ENCODE results near the gene TOMM34. TPM values are rescaled to one million over a fixed set of nuclear protein-coding genes. Genes with fewer than 3 reads are reported as not detected.

Gene TOMM34
- polyA plus RNA-seq, 1 donor (not counting 4 experiments of a cell fraction or from before 2014, with no cell fraction given): 32.9 TPM

GRCh38 chr20:44955270-44955669 is 4.9 kb downstream of the TOMM34 start:
- dilution Hi-C loops (cut with MboI; ENCODE audit: extremely low pct_ligation_motif_present, low sequenced_read_pairs): no loop called here
- TF ChIP-seq EZH2 (IDR thresholded peaks at IDR 0.05; ENCODE audit: low read length) (no peak), CTCF (optimal IDR thresholded peaks at IDR 0.05 in 1 of 3, IDR thresholded peaks at IDR 0.05 in 1 of 3, conservative IDR thresholded peaks at IDR 0.05 in 1 of 3; ENCODE audit: extremely low read depth in 1 of 3, insufficient read depth in 2 of 3, low read length in 3 of 3) (no peak)
- Histone ChIP-seq H3K27ac (ENCODE audit: control insufficient read depth, insufficient read depth, low read length) (no peak overlapping the region), H2AFZ (ENCODE audit: control insufficient read depth, low read length) (no peak overlapping the region), H3K27me3 (ENCODE audit: control insufficient read depth, extremely low read depth, insufficient read depth, low read length) (no peaks in the 10 kb centered on the region), H4K20me1 (ENCODE audit: control insufficient read depth, extremely low read depth, insufficient read depth, low read length) (peaks cover 8% of the 10 kb centered on the region), H3K4me1 (ENCODE audit: control insufficient read depth, extremely low read depth, insufficient read depth, low read length) (peaks cover 22% of the 10 kb centered on the region), H3K9me3 (ENCODE audit: control insufficient read depth, low read depth, low read length) (no peaks in the 10 kb centered on the region), H3K4me2 (ENCODE audit: control insufficient read depth, extremely low read depth, insufficient read depth, low read depth, low read length) (no peak overlapping the region), H3K36me3 (ENCODE audit: control insufficient read depth in 2 of 2, extremely low read depth in 1 of 2, insufficient read depth in 2 of 2, low read length in 2 of 2) (peaks cover 50 to 51% of the 10 kb centered on the region in 2 experiments), H3K9ac (ENCODE audit: control insufficient read depth, extremely low read depth, insufficient read depth, low read length) (no peak overlapping the region), H3K9me1 (ENCODE audit: control insufficient read depth, extremely low read depth, insufficient read depth, low read length) (peaks cover 3% of the 10 kb centered on the region), H3K4me3 (ENCODE audit: control insufficient read depth in 2 of 3, extremely low read depth in 1 of 3, insufficient read depth in 2 of 3, low read depth in 1 of 3, low read length in 3 of 3) (no peak overlapping the region), H3K79me2 (ENCODE audit: control insufficient read depth, insufficient read depth, low read length) (peaks cover 48% of the 10 kb centered on the region)
- FAIRE-seq: no peak
- DNase-seq (ENCODE audit: low read depth, low spot score): no peak

DNA sequence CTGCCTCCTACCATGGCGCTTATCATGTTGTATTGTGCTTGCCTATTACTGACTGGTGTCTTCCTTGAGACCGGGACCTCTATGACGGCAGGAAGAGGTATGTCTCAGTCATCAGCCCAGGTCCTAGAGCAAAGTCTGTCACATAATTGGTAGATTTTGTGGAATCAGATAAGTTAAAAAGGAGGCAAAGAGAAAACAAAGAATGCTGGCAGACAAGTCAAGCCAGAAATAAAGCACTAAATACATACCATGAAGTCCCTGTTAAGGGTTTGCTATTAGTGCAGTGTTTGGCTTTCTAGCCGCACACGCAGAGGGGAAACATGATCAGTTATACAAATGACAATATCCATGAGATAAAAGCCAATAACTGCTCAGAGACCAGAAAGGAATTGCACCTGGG is 6.0 kb downstream of the TOMM34 start:
- H3K9me1 ChIP-seq (ENCODE audit: control insufficient read depth, extremely low read depth, insufficient read depth, low read length): peaks cover 3% of the 10 kb centered on the region
- no peak for DNase-seq (ENCODE audit: low read depth, low spot score)
- H3K36me3 ChIP-seq (ENCODE audit: control insufficient read depth in 2 of 2, extremely low read depth in 1 of 2, insufficient read depth in 2 of 2, low read length in 2 of 2): peaks cover 53 to 57% of the 10 kb centered on the region in 2 experiments
- H3K4me2 ChIP-seq (ENCODE audit: control insufficient read depth, extremely low read depth, insufficient read depth, low read depth, low read length): no peak overlapping the region
- H3K4me3 ChIP-seq (ENCODE audit: control insufficient read depth in 2 of 3, extremely low read depth in 1 of 3, insufficient read depth in 2 of 3, low read depth in 1 of 3, low read length in 3 of 3): no peak overlapping the region
- FAIRE-seq: no peak
- H3K27me3 ChIP-seq (ENCODE audit: control insufficient read depth, extremely low read depth, insufficient read depth, low read length): no peaks in the 10 kb centered on the region
- H4K20me1 ChIP-seq (ENCODE audit: control insufficient read depth, extremely low read depth, insufficient read depth, low read length): peaks cover 8% of the 10 kb centered on the region
- H3K4me1 ChIP-seq (ENCODE audit: control insufficient read depth, extremely low read depth, insufficient read depth, low read length): peaks cover 21% of the 10 kb centered on the region
- H3K9ac ChIP-seq (ENCODE audit: control insufficient read depth, extremely low read depth, insufficient read depth, low read length): no peak overlapping the region
- no peak overlapping the region for H3K27ac ChIP-seq (ENCODE audit: control insufficient read depth, insufficient read depth, low read length)
- peaks cover 38% of the 10 kb centered on the region for H3K79me2 ChIP-seq (ENCODE audit: control insufficient read depth, insufficient read depth, low read length)
- dilution Hi-C loops (cut with MboI; ENCODE audit: extremely low pct_ligation_motif_present, low sequenced_read_pairs): no loop called here
- H3K9me3 ChIP-seq (ENCODE audit: control insufficient read depth, low read depth, low read length): no peaks in the 10 kb centered on the region
- TF ChIP-seq EZH2 (IDR thresholded peaks at IDR 0.05; ENCODE audit: low read length) (no peak), CTCF (optimal IDR thresholded peaks at IDR 0.05 in 1 of 3, IDR thresholded peaks at IDR 0.05 in 1 of 3, conservative IDR thresholded peaks at IDR 0.05 in 1 of 3; ENCODE audit: extremely low read depth in 1 of 3, insufficient read depth in 2 of 3, low read length in 3 of 3) (no peak)
- H2AFZ ChIP-seq (ENCODE audit: control insufficient read depth, low read length): no peak overlapping the region

All from keratinocyte (primary cell).